PC-9 (cell line): ENCODE results near the gene IL10. TPM values are rescaled to one million over a fixed set of nuclear protein-coding genes. Genes with fewer than 3 reads are reported as not detected.
A peak's percentile ranks its signal among the peaks of the same experiment; 100 is the strongest.

Source experiments
- BruUV-seq: library from RNA; stranded (reverse); fragments of 400-500 nt; replicated peaks from 2 replicates; lab custom pipeline; 2021; lab: Mats Ljungman, UMichigan
- CTCF ChIA-PET: fragments of 300-600 bp; sonication (Branson Sonifier 250); formaldehyde crosslinking; loops from one replicate; lab custom pipeline; 2022; ENCODE audit warnings: antibody characterized with exemption; lab: Charles Lee
- POLR2A ChIA-PET: fragments of 300-600 bp; sonication (Branson Sonifier 250); formaldehyde crosslinking; loops from one replicate; lab custom pipeline; 2022; ENCODE audit warnings: antibody characterized with exemption; ENCODE audit not compliant: unreplicated experiment; lab: Charles Lee
- DNase-seq, 2 experiments: peaks; one replicate each; pipeline versions ENCODE4 v3.0.0 to v3.0.0-alpha.2; 2015 to 2022; ENCODE audit warnings: mixed read lengths in 1 of 2
- H2AFZ ChIP-seq: fragments of 200-600 bp; sonication (generic); 2 replicates; pipeline ENCODE4 v1.8.1; 2017; ENCODE audit warnings: antibody characterized with exemption
- H3F3A ChIP-seq: fragments of 200-600 bp; sonication (generic); 2 replicates; pipeline ENCODE4 v1.8.1; 2017; ENCODE audit warnings: antibody characterized with exemption, mild to moderate bottlenecking, low read depth; ENCODE audit not compliant: insufficient read depth
- H3K27ac ChIP-seq: fragments of 200-600 bp; sonication (generic); 2 replicates; pipeline ENCODE4 v1.6.1; 2016; ENCODE audit warnings: mixed run types
- H3K27me3 ChIP-seq: fragments of 200-600 bp; sonication (generic); 2 replicates; pipeline ENCODE4 v1.6.1; 2016; ENCODE audit warnings: low read depth, mixed run types; ENCODE audit not compliant: insufficient read depth
- H3K36me3 ChIP-seq: fragments of 200-600 bp; sonication (generic); 2 replicates; pipeline ENCODE4 v1.6.1; 2016; ENCODE audit warnings: low read depth, mixed run types
- H3K4me1 ChIP-seq: fragments of 200-600 bp; sonication (generic); replicated peaks from 2 replicates; pipeline ENCODE4 v1.6.1; 2016; ENCODE audit warnings: mixed run types; ENCODE audit not compliant: insufficient read depth
- H3K4me2 ChIP-seq: fragments of 200-600 bp; sonication (generic); 2 replicates; pipeline ENCODE4 v1.6.1; 2017; ENCODE audit warnings: mixed run types
- H3K4me3 ChIP-seq: fragments of 200-600 bp; sonication (generic); 2 replicates; pipeline ENCODE4 v1.6.1; 2016; ENCODE audit warnings: mixed run types
- H3K79me2 ChIP-seq: fragments of 200-600 bp; sonication (generic); 2 replicates; pipeline ENCODE4 v1.6.1; 2017; ENCODE audit warnings: low read depth, mixed run types
- H3K9me2 ChIP-seq: fragments of 200-600 bp; sonication (generic); 2 replicates; pipeline ENCODE4 v1.8.1; 2017; ENCODE audit warnings: mild to moderate bottlenecking; ENCODE audit not compliant: insufficient read depth
- H3K9me3 ChIP-seq: fragments of 200-600 bp; sonication (generic); 2 replicates; pipeline ENCODE4 v1.8.1; 2016; ENCODE audit warnings: low read depth; ENCODE audit not compliant: insufficient read depth
- H4K20me1 ChIP-seq: fragments of 200-600 bp; sonication (generic); 2 replicates; pipeline ENCODE4 v1.8.1; 2017; ENCODE audit not compliant: insufficient read depth
- EZH2 ChIP-seq: fragments of 200-600 bp; sonication (generic); IDR thresholded peaks from 2 replicates; pipeline ENCODE4 v1.8.0; 2017; ENCODE audit warnings: antibody characterized with exemption, low read depth
- intact Hi-C: fragments of 100-400 bp; cut with micrococcal nuclease; formaldehyde crosslinking; loops from one replicate; pipeline ENCODE4 v1.10.0; 2022; ENCODE audit not compliant: unreplicated experiment
- total RNA-seq: library from RNA; stranded (reverse); gene quantifications from 2 replicates; pipeline ENCODE4 v1.2.3, GENCODE V29; 2021
- TF ChIP-seq, protein P1 (sequence below): fragments of 200-600 bp; sonication (generic); conservative IDR thresholded peaks from 2 replicates; pipeline ENCODE4 v1.6.1; 2017; ENCODE audit warnings: mixed run types, antibody characterized with exemption, mild to moderate bottlenecking, moderate library complexity

Gene IL10
- total RNA-seq, 1 experiment from 2014 or later: not detected

- ChIA-PET POLR2A (no interaction called here), CTCF (no interaction called here)
- peaks cover 9% of the 10 kb centered on the region; the same call in 1 of the 2 replicates for H3K27me3 ChIP-seq
- H3K4me1 ChIP-seq: peaks cover 19% of the 10 kb centered on the region
- no peaks in the 10 kb centered on the region for H3K79me2 ChIP-seq
- no peaks in the 10 kb centered on the region for H3K36me3 ChIP-seq
- H3K4me2 ChIP-seq: no peak overlapping the region
- H4K20me1 ChIP-seq: no peaks in the 10 kb centered on the region
- BruUV-seq: no TSS peak
- no peak for DNase-seq
- TF ChIP-seq, protein P1, sequence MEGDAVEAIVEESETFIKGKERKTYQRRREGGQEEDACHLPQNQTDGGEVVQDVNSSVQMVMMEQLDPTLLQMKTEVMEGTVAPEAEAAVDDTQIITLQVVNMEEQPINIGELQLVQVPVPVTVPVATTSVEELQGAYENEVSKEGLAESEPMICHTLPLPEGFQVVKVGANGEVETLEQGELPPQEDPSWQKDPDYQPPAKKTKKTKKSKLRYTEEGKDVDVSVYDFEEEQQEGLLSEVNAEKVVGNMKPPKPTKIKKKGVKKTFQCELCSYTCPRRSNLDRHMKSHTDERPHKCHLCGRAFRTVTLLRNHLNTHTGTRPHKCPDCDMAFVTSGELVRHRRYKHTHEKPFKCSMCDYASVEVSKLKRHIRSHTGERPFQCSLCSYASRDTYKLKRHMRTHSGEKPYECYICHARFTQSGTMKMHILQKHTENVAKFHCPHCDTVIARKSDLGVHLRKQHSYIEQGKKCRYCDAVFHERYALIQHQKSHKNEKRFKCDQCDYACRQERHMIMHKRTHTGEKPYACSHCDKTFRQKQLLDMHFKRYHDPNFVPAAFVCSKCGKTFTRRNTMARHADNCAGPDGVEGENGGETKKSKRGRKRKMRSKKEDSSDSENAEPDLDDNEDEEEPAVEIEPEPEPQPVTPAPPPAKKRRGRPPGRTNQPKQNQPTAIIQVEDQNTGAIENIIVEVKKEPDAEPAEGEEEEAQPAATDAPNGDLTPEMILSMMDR: no peak
- TF ChIP-seq EZH2: no peak
- intact Hi-C loops: no loop called here
- no peak overlapping the region for H2AFZ ChIP-seq
- no peak overlapping the region for H3K4me3 ChIP-seq
- no peaks in the 10 kb centered on the region for H3K9me2 ChIP-seq
- no peak overlapping the region for H3K27ac ChIP-seq
- H3K9me3 ChIP-seq: no peaks in the 10 kb centered on the region
- H3F3A ChIP-seq: no peaks in the 10 kb centered on the region
Measured at GRCh38 chr1:206774093-206774492, 1.8 kb upstream of the IL10 start.

GRCh38 chr1:206771338-206771692 lies 979 bp downstream of the IL10 start:
- no TSS peak for BruUV-seq
- no peaks in the 10 kb centered on the region for H4K20me1 ChIP-seq
- H3K27ac ChIP-seq: no peak overlapping the region
- H3K79me2 ChIP-seq: no peaks in the 10 kb centered on the region
- intact Hi-C loops: no loop called here
- no peaks in the 10 kb centered on the region for H3K36me3 ChIP-seq
- TF ChIP-seq, protein P1: no peak
- TF ChIP-seq EZH2: no peak
- H3K9me2 ChIP-seq: no peaks in the 10 kb centered on the region
- no peak overlapping the region for H3K4me2 ChIP-seq
- POLR2A ChIA-PET: no interaction called here
- H3F3A ChIP-seq: no peaks in the 10 kb centered on the region
- no peak overlapping the region for H2AFZ ChIP-seq
- peaks cover 9% of the 10 kb centered on the region; the same call in 1 of the 2 replicates for H3K27me3 ChIP-seq
- H3K4me3 ChIP-seq: no peak overlapping the region
- CTCF ChIA-PET: no interaction called here
- no peaks in the 10 kb centered on the region for H3K9me3 ChIP-seq
- DNase-seq: no peak
- peaks cover 5% of the 10 kb centered on the region; the same call in 1 of the 2 replicates for H3K4me1 ChIP-seq

GRCh38 chr1:206770531-206771337 lies 1.6 kb downstream of the IL10 start, which contains the start of gene IL19:
TSS of gene IL19 (plus strand) at chr1:206770773. CDS start at chr1:206836663, 65,890 bp downstream.
- BruUV-seq: no TSS peak
- Histone ChIP-seq H3K4me2 (no peak within 1 kb of the TSS), H3K27ac (no peak within 1 kb of the TSS), H3F3A (no peaks in the 10 kb centered on the region), H2AFZ (no peak within 1 kb of the TSS), H3K36me3 (no peaks in the 10 kb centered on the region), H4K20me1 (no peaks in the 10 kb centered on the region), H3K9me2 (no peaks in the 10 kb centered on the region), H3K9me3 (no peaks in the 10 kb centered on the region), H3K4me1 (no peaks in the 10 kb centered on the region), H3K27me3 (peaks cover 9% of the 10 kb centered on the region; the same call in 1 of the 2 replicates), H3K4me3 (no peak within 1 kb of the TSS), H3K79me2 (no peaks in the 10 kb centered on the region)
- intact Hi-C loops: no loop called here
- no peak for TF ChIP-seq EZH2
- TF ChIP-seq, protein P1: no peak
- ChIA-PET POLR2A (no interaction called here), CTCF (interaction anchor here (0.6 to 0.9 kb wide), 3 partner anchors 31 to 226 kb away, joined by 3 to 4 read pairs (median 3); no protein-coding TSS in a partner anchor)
- peak in 1 of 2 experiments; percentile 41 for DNase-seq
